Calu3 (cell line): ENCODE measurements around the gene EDAR. TPM values are rescaled to one million over a fixed set of nuclear protein-coding genes. Genes with fewer than 3 reads are reported as not detected.

Experiments
- BruUV-seq: library from RNA; stranded (reverse); fragments of 400-500 nt; replicated peaks from 2 replicates; lab custom pipeline; 2021; lab: Mats Ljungman, UMichigan
- CTCF ChIA-PET: fragments of 300-600 bp; sonication (Branson Sonifier 250); formaldehyde crosslinking; loops from one replicate; lab custom pipeline; 2022; ENCODE audit warnings: antibody characterized with exemption; lab: Charles Lee
- DNase-seq: peaks from one replicate; pipeline ENCODE4 v3.0.0; 2022
- H3K27ac Mint-ChIP-seq: one replicate; pipeline ENCODE4 v1.8.0; 2022; ENCODE audit warnings: mixed read lengths; ENCODE audit not compliant: unreplicated experiment
- H3K27me3 Mint-ChIP-seq: one replicate; pipeline ENCODE4 v1.8.0; 2022; ENCODE audit warnings: mixed read lengths; ENCODE audit not compliant: unreplicated experiment
- H3K36me3 Mint-ChIP-seq: one replicate; pipeline ENCODE4 v1.8.0; 2022; ENCODE audit warnings: mild to moderate bottlenecking, moderate library complexity, mixed read lengths; ENCODE audit not compliant: insufficient read depth, unreplicated experiment
- H3K4me1 Mint-ChIP-seq: one replicate; pipeline ENCODE4 v1.8.0; 2022; ENCODE audit warnings: mild to moderate bottlenecking, low read depth, mixed read lengths; ENCODE audit not compliant: unreplicated experiment
- H3K4me3 Mint-ChIP-seq: one replicate; pipeline ENCODE4 v1.8.0; 2022; ENCODE audit warnings: mild to moderate bottlenecking, low read depth, moderate library complexity, mixed read lengths; ENCODE audit not compliant: unreplicated experiment
- H3K9me3 Mint-ChIP-seq: one replicate; pipeline ENCODE4 v1.8.0; 2022; ENCODE audit warnings: low read depth, mixed read lengths; ENCODE audit not compliant: unreplicated experiment
- CTCF ChIP-seq: fragments of 200-600 bp; IDR thresholded peaks from one replicate; pipeline ENCODE4 v1.8.0; 2022; ENCODE audit warnings: antibody characterized with exemption; ENCODE audit not compliant: unreplicated experiment
- intact Hi-C: fragments of 100-400 bp; cut with micrococcal nuclease; formaldehyde crosslinking; loops from one replicate; pipeline ENCODE4 v1.10.0; 2022; ENCODE audit not compliant: unreplicated experiment
- total RNA-seq: library from RNA; stranded (reverse); gene quantifications from 2 replicates; pipeline ENCODE4 v1.2.3, GENCODE V29; 2022

Gene EDAR
- total RNA-seq, 1 experiment from 2014 or later: not detected

GRCh38 chr2:108941767-108942166 lies 47.3 kb downstream of the EDAR start:
- H3K36me3 Mint-ChIP-seq: no peaks in the 10 kb centered on the region
- no peak overlapping the region for H3K27ac Mint-ChIP-seq
- no TSS peak for BruUV-seq
- CTCF ChIA-PET: no interaction called here
- H3K27me3 Mint-ChIP-seq: peaks cover 45% of the 10 kb centered on the region
- TF ChIP-seq CTCF: no peak
- no peaks in the 10 kb centered on the region for H3K4me1 Mint-ChIP-seq
- H3K9me3 Mint-ChIP-seq: no peaks in the 10 kb centered on the region
- intact Hi-C loops: no loop called here
- no peak for DNase-seq
- H3K4me3 Mint-ChIP-seq: no peak overlapping the region

- BruUV-seq: no TSS peak
- Mint-ChIP-seq H3K27ac (no peak overlapping the region), H3K4me1 (no peaks in the 10 kb centered on the region), H3K9me3 (no peaks in the 10 kb centered on the region), H3K27me3 (peaks cover 47% of the 10 kb centered on the region), H3K4me3 (no peak overlapping the region), H3K36me3 (no peaks in the 10 kb centered on the region)
- CTCF ChIA-PET: no interaction called here
- TF ChIP-seq CTCF: no peak
- intact Hi-C loops: no loop called here
- no peak for DNase-seq
Measured at GRCh38 chr2:108941161-108941665, 47.8 kb downstream of the EDAR start.

- BruUV-seq: no TSS peak
- TF ChIP-seq CTCF: no peak
- DNase-seq: no peak
- Mint-ChIP-seq H3K4me1 (peaks cover 8% of the 10 kb centered on the region), H3K27me3 (peaks cover 57% of the 10 kb centered on the region), H3K27ac (no peak overlapping the region), H3K4me3 (no peak overlapping the region), H3K36me3 (no peaks in the 10 kb centered on the region), H3K9me3 (no peaks in the 10 kb centered on the region)
- CTCF ChIA-PET: no interaction called here
- intact Hi-C loops: no loop called here
Measured at GRCh38 chr2:108940156-108940555, 48.9 kb downstream of the EDAR start.

- no peak overlapping the region for H3K4me3 Mint-ChIP-seq
- no TSS peak for BruUV-seq
- no peak for DNase-seq
- peaks cover 12% of the 10 kb centered on the region for H3K4me1 Mint-ChIP-seq
- intact Hi-C loops: no loop called here
- H3K27ac Mint-ChIP-seq: no peak overlapping the region
- peaks cover 77% of the 10 kb centered on the region for H3K27me3 Mint-ChIP-seq
- H3K9me3 Mint-ChIP-seq: no peaks in the 10 kb centered on the region
- no peaks in the 10 kb centered on the region for H3K36me3 Mint-ChIP-seq
- CTCF ChIA-PET: no interaction called here
- no peak for TF ChIP-seq CTCF
Measured at GRCh38 chr2:108938077-108938710, 50.8 kb downstream of the EDAR start.
